NCI-H1694 (cell line): ENCODE measurements around the gene DDIT3.
"Not testable (repeated sequence)": the region's sequence is repeated elsewhere in the genome, so short reads cannot be mapped to it uniquely, and the experiment has no call there.

Experiments
- DNase-seq: peaks from one replicate; lab custom pipeline; 2025; lab: John Stamatoyannopoulos, UW

Gene DDIT3, protein sequence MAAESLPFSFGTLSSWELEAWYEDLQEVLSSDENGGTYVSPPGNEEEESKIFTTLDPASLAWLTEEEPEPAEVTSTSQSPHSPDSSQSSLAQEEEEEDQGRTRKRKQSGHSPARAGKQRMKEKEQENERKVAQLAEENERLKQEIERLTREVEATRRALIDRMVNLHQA

GRCh38 chr12:57520053-57520818 is at the start of gene DDIT3:
DDIT3 (minus strand) TSS chr12:57520514; CDS start chr12:57517406, 3,108 bp downstream.
- DNase-seq: peak; percentile 95

DNA sequence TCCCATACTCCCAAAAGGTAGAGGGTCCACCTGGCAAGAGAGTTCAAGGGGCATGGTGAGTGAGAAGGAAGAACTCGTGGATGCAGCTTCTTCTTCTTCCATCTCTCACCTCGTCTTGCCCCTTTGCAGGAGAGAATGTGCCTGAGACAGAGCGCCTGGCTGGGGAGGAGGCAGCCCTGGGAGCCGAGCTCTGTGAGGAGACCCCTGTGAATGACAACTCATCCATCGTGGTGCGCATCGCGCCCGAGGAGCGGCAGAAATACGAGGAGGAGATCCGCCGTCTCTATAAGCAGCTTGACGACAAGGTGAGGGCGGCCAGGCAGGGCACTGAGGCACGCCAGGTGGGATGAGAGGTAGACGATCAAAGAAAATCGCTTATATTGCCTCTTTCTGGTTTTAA is 49.5 kb upstream of the DDIT3 start:
- DNase-seq: no peak

- DNase-seq: no peak
Measured at GRCh38 chr12:57568838-57569237, 48.5 kb upstream of the DDIT3 start.

DNA sequence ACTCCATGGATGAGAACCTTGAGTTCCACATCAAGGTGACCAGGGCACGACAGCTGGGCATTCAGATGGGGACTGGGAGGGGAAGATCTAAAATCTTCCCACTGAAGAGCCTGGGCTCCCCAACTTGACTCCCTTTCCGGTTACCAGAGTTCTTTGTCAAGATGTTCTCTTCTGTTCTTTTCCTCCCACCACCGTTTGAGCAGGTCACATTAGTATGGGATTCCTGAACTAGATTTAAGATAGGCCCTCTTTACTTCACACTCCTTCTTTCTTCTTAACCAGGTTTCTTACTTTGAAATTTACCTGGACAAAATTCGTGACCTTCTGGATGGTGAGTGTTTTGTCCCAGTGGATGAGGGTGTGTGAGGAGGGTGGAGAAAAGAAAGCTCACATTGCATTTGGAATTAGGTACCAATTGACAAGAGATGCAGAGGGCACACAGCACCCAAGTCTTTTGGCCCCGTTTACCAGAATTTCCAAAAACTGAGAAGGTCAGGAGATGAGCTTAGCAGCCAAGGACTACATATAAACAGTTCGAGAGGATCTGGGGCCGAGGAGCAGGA is 43.9 kb upstream of the DDIT3 start:
- no peak for DNase-seq

DNA sequence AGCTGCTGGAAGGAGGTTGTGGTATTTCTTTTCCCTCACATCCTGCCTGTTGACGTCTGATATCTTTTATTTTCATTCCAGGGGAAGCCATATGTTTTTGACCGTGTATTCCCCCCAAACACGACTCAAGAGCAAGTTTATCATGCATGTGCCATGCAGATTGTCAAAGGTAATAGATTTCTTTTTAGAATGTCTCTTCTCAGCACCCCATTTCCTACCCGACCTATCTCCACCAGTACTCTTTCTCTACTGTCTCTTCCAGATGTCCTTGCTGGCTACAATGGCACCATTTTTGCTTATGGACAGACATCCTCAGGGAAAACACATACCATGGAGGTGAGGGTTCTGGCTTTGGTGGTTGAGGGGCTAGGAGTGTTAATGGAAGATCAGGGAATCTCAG is 43.0 kb upstream of the DDIT3 start:
- DNase-seq: no peak

- not testable (repeated sequence) for DNase-seq
Measured at GRCh38 chr12:57561117-57561516, 40.8 kb upstream of the DDIT3 start.

DNA sequence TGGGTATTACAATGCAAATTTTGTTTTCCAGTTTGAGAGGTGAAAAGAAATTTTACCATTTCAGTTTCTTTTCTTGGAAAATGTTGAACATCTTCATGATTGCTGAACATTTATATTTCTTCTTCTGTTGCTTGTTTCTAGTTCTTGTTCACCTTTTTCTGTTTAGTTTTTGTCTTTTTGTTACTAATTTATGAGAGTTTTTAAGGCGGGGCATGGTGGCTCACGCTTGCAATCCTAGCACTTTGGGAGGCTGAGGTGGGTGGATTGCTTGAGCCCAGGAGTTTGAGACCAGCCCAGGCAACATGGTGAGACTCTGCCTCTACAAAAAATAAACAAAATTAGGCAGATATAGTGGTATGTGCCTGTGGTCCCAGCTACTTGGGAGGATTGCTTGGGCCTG is 40.2 kb upstream of the DDIT3 start:
- DNase-seq: no peak

GRCh38 chr12:57558864-57559263 is 38.5 kb upstream of the DDIT3 start:
- DNase-seq: no peak

- DNase-seq: no peak
Measured at GRCh38 chr12:57554897-57555296, 34.6 kb upstream of the DDIT3 start.

DNA sequence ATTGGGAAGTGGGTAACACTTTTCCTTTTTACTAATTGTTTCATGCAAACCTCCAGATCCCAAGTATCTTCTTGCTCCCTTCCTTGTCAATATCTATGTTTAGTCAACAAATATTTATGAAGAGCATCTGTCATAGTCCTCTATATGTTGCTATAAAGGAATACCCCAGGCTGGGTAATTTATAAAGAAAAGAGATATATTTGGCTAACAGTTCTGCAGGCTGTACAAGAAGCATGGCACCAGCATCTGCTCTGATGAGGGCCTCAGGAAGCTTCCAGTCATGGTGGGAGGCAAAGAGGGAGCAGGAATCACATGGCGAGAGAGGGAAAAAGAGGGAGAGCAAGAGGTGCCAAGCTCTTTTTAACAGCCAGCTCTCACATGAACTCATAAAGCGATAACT is 34.1 kb upstream of the DDIT3 start:
- DNase-seq: no peak

DNA sequence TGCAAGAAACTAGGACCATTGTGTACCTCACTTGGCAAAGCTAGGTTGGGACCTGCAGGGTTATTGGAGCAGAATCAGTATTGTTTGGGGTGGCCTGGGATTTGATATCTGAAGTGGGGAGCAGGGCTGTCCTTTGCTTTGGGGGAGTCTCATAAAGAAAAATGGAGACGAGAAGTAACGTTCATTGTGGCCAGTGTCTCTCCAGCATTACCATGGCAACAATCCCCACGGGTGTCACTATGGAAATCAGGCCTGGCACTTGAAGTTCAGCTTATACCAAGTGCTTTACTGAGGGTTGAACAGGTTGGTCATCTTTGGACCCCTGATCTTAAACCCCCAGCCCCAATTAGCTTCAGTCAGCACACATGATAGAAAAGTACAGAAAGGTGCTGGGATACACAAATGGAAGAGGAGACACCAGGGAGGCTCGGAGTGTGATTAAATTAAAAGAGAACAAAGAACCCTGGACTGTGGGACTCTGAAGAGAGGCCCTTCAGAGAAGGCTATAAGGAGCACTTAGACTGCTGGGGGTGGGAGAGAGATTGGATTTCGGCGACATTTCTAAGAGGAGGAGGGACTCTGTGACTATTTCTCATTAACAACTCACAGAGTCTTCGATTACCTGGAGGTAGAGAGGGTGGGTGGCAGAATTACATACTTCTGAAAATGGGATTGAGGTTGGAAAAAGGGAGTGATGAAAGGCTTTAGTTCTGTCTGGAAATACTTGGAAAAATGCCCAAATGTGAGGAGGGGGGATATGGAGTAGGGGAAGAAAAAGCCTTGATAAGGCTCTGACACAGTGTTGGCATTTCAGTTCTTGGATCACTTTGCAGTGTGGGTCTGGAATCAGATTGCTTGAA is 33.3 kb upstream of the DDIT3 start:
- no peak for DNase-seq

- DNase-seq: no peak
Measured at GRCh38 chr12:57552835-57553313, 32.6 kb upstream of the DDIT3 start.

DNA sequence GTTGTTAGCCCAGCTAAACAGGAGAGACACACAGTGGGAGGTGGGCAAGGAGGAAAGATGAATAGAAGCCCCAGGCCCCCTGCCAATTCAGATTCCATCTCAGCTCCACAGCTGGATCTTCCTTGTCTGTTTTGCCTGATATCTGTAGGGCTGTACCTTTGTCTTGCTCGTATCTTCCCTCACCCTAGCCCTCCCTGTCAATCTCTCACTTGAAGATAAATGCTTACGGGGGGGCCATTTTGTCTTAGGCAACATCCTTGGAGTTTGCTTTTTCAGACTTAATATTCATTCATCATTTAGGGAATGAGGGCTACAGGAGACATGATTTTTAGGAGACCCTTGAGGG is 32.0 kb upstream of the DDIT3 start:
- DNase-seq: no peak

DNA sequence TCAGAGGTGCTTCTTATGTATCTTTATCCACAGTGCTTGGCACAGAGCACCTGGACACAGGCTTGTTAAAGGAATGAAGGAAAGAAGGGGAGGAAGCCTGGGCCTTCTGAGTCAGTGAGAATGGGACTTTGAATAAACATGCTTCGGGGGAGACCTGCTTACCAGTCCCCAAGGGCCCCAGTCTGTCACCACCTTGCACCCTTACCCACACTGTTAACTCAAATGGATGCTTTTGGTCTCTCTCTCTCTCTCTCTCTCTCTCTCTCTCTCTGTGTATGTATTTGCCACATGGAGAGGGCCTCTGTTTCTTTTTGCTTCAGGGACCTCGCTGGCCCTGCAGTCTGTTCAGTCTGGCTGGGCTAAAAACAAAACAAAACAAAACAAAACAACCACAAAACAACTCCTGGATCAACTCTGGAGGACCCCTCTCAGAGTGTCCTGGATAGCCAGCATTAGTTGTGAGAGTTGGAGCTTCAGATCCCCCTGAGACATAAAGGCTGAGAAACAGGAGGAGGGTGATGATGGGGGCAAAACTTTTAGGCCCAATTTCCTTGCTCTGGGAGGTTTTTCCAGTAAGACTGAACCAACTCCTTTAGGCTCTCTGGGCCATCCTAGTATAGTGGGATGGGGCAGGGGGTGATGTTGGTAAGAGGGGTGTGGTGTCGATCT is 31.5 kb upstream of the DDIT3 start:
- DNase-seq: no peak

DNA sequence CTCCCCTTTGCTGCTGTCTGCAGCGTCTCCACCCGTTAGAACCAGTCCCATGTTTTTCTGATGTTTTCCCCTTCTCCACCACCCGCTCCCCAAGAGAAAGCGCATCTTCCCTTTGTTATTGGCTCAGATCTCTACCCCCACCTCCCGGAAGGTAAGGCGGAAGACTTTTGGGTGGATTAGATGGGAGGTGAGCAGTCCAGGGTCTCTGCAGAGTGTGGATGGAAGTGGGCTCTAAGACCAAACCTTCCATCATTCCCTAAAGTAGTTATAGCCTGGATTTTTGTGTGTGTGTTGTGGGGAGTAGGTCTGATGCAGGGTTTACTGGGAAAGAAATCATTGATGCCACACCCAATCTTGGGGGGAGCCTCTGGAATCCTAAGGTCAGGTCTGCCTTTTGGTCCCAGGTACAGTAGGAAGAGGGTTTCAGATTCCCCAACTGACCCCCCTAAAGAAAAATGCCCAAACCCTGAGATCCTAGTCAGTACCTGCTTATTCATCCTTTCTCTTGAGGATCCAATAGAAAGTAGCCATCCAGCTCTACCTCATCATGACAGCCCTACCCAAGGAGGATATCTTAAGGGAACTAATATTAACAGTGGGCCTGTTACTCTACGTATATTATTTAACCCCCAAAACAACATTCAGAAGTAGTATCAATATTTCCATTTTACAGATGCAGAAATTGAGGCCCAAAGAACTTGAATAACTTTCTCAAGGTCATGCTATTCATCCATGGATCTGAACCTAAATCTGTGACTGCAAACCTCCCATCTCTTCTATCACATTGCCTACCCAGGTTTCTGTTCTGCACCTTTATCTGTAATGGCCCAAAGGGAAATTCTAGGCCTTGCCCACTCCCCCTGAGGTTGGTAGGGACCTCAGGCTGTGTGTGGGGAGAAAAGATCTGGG is 30.6 kb upstream of the DDIT3 start:
- no peak for DNase-seq

GRCh38 chr12:57549909-57550640 is 29.8 kb upstream of the DDIT3 start, which contains the start of gene KIF5A:
KIF5A (plus strand) TSS chr12:57550044; CDS start chr12:57550272, 228 bp downstream.
- peak; percentile 18 for DNase-seq

GRCh38 chr12:57549203-57549908 is 29.0 kb upstream of the DDIT3 start:
- no peak for DNase-seq

- no peak for DNase-seq
Measured at GRCh38 chr12:57548488-57548887, 28.2 kb upstream of the DDIT3 start.

DNA sequence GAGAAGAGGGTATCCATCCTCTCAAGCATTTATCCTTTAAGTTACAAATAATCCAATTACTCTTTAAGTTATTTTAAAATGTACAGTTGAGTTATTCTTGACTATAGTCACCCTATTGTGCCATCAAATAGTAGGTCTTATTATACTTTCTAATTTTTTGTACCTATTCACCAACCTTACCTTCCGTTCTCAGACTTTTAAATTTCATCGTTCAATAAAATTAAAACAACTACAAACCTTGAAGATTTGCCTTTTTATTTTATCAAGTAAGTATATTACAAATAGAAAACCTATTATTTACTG is 27.6 kb upstream of the DDIT3 start:
- no peak for DNase-seq
